ENCODE measurements around the gene MINDY4B.

MINDY4B gene

GRCh38 chr3:150848864-150849263 lies 56.4 kb downstream of the MINDY4B start:
- no peak for TF ChIP-seq CTCF (IDR thresholded peaks at IDR 0.05; ENCODE audit: extremely low read depth, insufficient read depth, missing control alignments)
- in situ Hi-C loops (cut with MboI; ENCODE audit: low pct_unique_long_range_greater_than_20kb, low sequenced_read_pairs, unreplicated experiment), result no loop called here
- no peak for DNase-seq (ENCODE audit: low spot score)

- DNase-seq (ENCODE audit: low spot score), result no peak
- no peak for TF ChIP-seq CTCF (IDR thresholded peaks at IDR 0.05; ENCODE audit: extremely low read depth, insufficient read depth, missing control alignments)
- in situ Hi-C loops (cut with MboI; ENCODE audit: low pct_unique_long_range_greater_than_20kb, low sequenced_read_pairs, unreplicated experiment), result no loop called here
Observed at GRCh38 chr3:150847433-150847832, 57.8 kb downstream of the MINDY4B start.

- in situ Hi-C loops (cut with MboI; ENCODE audit: low pct_unique_long_range_greater_than_20kb, low sequenced_read_pairs, unreplicated experiment), result no loop called here
- no peak for DNase-seq (ENCODE audit: low spot score)
- TF ChIP-seq CTCF (IDR thresholded peaks at IDR 0.05; ENCODE audit: extremely low read depth, insufficient read depth, missing control alignments), result no peak
Observed at GRCh38 chr3:150844484-150844883, 60.8 kb downstream of the MINDY4B start.

- in situ Hi-C loops (cut with MboI; ENCODE audit: low pct_unique_long_range_greater_than_20kb, low sequenced_read_pairs, unreplicated experiment), result no loop called here
- TF ChIP-seq CTCF (IDR thresholded peaks at IDR 0.05; ENCODE audit: extremely low read depth, insufficient read depth, missing control alignments), result no peak
- no peak for DNase-seq (ENCODE audit: low spot score)
Observed at GRCh38 chr3:150843241-150843640, 62.0 kb downstream of the MINDY4B start.

- DNase-seq (ENCODE audit: low spot score), result no peak
- peak; percentile 11 for TF ChIP-seq CTCF (IDR thresholded peaks at IDR 0.05; ENCODE audit: extremely low read depth, insufficient read depth, missing control alignments)
- in situ Hi-C loops (cut with MboI; ENCODE audit: low pct_unique_long_range_greater_than_20kb, low sequenced_read_pairs, unreplicated experiment), result no loop called here
Observed at GRCh38 chr3:150840802-150841515, 64.3 kb downstream of the MINDY4B start.

GRCh38 chr3:150830745-150831144 lies 74.5 kb downstream of the MINDY4B start:
- no peak for TF ChIP-seq CTCF (IDR thresholded peaks at IDR 0.05; ENCODE audit: extremely low read depth, insufficient read depth, missing control alignments)
- no peak for DNase-seq (ENCODE audit: low spot score)
- in situ Hi-C loops (cut with MboI; ENCODE audit: low pct_unique_long_range_greater_than_20kb, low sequenced_read_pairs, unreplicated experiment), result no loop called here

All from GM13977 (cell line).